Mesodermal cell (in vitro differentiated cells): ENCODE data around the gene ROMO1.
A peak's percentile ranks its signal among the peaks of the same experiment; 100 is the strongest.

Experiments
- H3K27ac ChIP-seq: 2 replicates; pipeline ENCODE4 v1.7.0; 2013; ENCODE audit warnings: mild to moderate bottlenecking, low read depth, low read length, moderate library complexity; ENCODE audit not compliant: severe bottlenecking
- H3K36me3 ChIP-seq: 2 replicates; pipeline ENCODE4 v1.7.1; 2013; ENCODE audit warnings: mild to moderate bottlenecking, low read length, moderate library complexity; ENCODE audit not compliant: control insufficient read depth, insufficient read depth
- H3K4me1 ChIP-seq: one replicate; pipeline ENCODE4 v1.7.1; 2013; ENCODE audit warnings: mild to moderate bottlenecking, low read length; ENCODE audit not compliant: insufficient read depth, control insufficient read depth, poor library complexity, severe bottlenecking
- H3K4me3 ChIP-seq: 2 replicates; pipeline ENCODE4 v1.7.0; 2013; ENCODE audit warnings: low read length, control low read depth, mild to moderate bottlenecking; ENCODE audit not compliant: insufficient read depth, poor library complexity, severe bottlenecking; ENCODE audit errors: extremely low read depth
- H3K9me3 ChIP-seq: 2 replicates; pipeline ENCODE4 v1.7.1; 2013; ENCODE audit warnings: mild to moderate bottlenecking, low read length, moderate library complexity; ENCODE audit not compliant: control insufficient read depth
- WGBS, 2 experiments: methylation state at CpG; one replicate each; pipeline ENCODE4 v1.1.5; 2013; ENCODE audit warnings: missing lambda C conversion rate in 2 of 2; ENCODE audit not compliant: insufficient coverage in 2 of 2; 5-methylcytosine and 5-hydroxymethylcytosine counted together

The ROMO1 gene

DNA sequence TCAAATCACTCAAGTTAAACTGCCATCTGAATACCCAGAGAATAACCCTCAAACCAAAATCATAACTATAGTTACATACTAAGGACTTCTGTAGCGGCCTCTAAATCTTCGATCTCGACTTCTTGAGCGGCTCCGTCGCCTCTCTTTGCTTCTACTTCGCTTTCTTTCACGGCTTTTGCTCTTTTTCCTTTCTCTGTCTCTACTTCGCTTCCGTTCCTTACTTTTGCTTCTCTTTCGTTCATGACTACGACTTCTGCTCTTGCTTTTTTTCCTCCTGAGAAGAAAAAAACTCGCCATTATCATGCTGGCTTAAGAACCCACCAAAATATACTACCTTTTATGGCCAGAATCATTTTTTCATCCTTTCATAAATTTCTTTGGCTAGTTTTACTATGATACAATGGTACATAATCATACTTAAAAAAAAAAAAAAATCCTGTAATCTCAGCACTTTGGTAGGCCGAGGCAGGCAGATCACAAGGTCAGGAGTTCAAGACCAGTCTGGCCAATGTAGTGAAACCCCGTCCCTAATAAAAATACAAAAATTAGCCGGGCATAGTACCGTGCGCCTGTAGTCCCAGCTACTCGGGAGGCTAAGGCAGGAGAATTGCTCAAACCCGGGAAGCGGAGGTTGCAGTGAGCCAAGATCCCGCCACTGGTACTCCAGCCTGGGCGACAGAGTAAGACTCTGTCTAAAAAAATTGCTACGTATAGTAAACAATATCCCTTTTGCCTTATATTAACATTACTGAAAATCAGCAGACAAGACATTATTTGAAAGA lies 32.8 kb downstream of the ROMO1 start:
- Histone ChIP-seq H3K36me3 (peaks cover 99% of the 10 kb centered on the region), H3K27ac (no peak overlapping the region), H3K4me1 (peaks cover under 1% of the 10 kb centered on the region), H3K9me3 (no peaks in the 10 kb centered on the region), H3K4me3 (no peak overlapping the region)
- WGBS, 2 experiments: 93 to 96% methylated on average over 22 to 23 of the region's 24 CpGs

- Histone ChIP-seq H3K36me3 (peaks cover 99% of the 10 kb centered on the region), H3K4me3 (no peak overlapping the region), H3K27ac (no peak overlapping the region), H3K9me3 (no peaks in the 10 kb centered on the region), H3K4me1 (peaks cover 5% of the 10 kb centered on the region)
- WGBS, 2 experiments: 91 to 100% methylated on average over 1 of the region's 1 CpG
These were observed 33.4 kb downstream of the ROMO1 start for GRCh38 chr20:35732644-35732982.

GRCh38 chr20:35734374-35734773 lies 35.2 kb downstream of the ROMO1 start:
- H3K36me3 ChIP-seq: peaks cover 100% of the 10 kb centered on the region
- H3K27ac ChIP-seq: no peak overlapping the region
- H3K9me3 ChIP-seq: no peaks in the 10 kb centered on the region
- no peak overlapping the region for H3K4me3 ChIP-seq
- peaks cover 5% of the 10 kb centered on the region for H3K4me1 ChIP-seq

DNA sequence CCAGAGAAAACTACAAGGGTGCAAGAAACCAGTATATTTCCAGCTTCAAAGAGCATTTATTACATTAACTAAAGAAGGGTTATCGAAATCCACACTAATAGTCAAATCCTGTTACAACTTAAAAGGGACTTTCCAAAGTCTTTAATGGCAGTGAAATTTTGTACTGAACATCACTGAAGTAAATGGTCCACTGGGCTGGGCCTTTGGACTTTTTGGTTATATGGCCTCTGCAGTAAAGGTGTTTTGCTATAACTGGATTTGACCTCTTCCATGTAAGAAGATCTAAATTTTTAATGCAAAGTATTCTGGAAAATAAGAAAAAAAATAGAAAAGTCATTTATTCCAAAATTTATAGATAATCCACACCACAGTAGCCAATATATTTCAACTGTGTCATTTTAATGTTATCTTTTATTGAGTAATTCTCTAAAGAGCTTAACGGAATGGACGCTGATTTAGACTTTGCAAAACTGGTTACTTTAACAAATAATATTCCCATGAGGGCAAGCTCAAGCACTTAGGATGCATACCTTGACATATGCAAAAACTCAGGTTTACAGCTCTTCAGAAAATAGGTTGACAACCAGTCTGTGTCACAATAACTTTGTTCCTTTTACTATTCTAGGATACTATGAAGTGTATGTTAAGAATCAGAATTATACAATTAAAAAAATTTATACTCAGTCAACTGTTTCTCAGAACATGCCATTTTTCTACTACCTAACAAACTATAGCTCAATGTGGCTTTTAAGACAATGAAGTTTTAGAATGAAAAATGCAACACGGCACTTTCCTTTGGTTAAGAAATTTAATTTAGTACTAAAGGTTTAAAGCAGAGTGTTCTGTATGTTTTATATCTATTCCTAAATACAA lies 35.8 kb downstream of the ROMO1 start:
- Histone ChIP-seq H3K4me3 (no peak overlapping the region), H3K9me3 (no peaks in the 10 kb centered on the region), H3K4me1 (peaks cover 5% of the 10 kb centered on the region), H3K36me3 (peaks cover 95% of the 10 kb centered on the region), H3K27ac (no peak overlapping the region)
- 100% methylated on average over 2 of the region's 4 CpGs; no CpG with 5 or more reads in 1 of the 2 experiments for WGBS, 2 experiments

DNA sequence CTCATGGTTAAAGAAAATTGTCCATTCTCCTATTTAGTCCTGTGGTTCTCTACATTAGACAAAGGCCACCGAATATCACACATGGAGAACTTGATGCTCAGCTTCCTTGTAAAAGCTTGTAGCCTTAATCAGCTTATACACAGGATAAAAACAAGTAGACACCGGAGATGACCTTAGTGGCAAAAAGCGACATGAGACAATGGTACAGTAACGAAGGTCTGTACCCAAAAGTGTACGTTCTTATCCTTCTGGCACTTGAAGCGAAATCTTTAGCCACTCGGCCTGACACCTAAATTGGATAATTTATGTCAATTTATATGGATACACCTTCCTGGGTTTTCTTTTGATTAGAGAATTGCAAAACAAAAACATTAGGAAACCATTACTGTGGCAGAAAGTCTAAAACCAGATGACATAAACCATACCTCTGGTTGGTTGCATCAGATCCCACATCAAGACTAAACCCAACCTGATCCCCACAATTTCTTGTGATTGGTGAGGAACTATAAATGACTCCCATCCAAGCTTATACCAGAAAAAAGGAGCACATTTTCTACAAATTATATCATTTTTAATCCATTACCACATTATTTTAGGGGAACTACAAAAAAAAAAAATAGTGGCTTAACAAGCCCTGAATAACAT lies 36.7 kb downstream of the ROMO1 start:
- Histone ChIP-seq H3K9me3 (no peaks in the 10 kb centered on the region), H3K36me3 (peaks cover 94% of the 10 kb centered on the region), H3K4me1 (peaks cover 5% of the 10 kb centered on the region), H3K27ac (no peak overlapping the region), H3K4me3 (no peak overlapping the region)
- 97 to 100% methylated on average over 5 of the region's 7 CpGs for WGBS, 2 experiments

GRCh38 chr20:35737865-35738333 lies 38.7 kb downstream of the ROMO1 start:
- no peak overlapping the region for H3K4me3 ChIP-seq
- no peak overlapping the region for H3K27ac ChIP-seq
- peaks cover 74% of the 10 kb centered on the region for H3K36me3 ChIP-seq
- H3K4me1 ChIP-seq: peaks cover 5% of the 10 kb centered on the region
- WGBS, 2 experiments: 97 to 98% methylated on average over 7 to 12 of the region's 15 CpGs
- H3K9me3 ChIP-seq: no peaks in the 10 kb centered on the region

DNA sequence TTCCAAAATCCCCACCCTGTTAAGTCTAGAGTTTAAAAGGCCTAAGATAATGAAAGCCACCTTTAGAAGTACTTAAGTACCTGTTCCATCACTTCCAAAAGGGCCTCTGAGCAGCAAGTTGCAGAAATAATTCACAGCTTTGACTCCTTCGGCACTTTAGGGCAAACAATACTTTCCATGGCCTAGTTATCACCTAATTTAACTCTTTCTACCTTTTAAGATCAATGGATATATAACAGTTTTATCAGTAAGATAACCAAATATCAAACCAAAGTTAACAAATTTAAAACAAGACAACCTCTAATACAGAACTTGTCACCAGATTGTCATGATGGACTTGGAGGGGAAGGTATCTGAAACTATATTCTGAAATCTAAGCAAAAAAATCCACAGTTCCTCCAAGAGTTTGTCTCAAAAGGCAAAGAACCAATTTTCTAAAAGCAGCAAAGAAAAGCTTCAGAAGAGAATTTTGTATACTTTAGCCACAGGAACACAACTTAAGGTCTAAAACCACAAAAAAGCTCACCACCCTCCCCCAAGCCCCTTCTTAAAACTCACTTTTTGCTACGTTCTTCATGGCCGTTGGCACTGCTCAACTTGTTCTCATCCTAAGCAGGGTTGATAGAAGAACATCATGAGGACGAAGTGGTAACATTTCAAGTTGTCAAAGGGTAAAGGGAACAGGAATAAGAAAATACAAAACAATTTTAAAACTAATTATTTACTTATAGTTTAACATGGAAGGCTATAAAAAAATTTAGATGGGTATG lies 39.4 kb downstream of the ROMO1 start:
- Histone ChIP-seq H3K9me3 (no peaks in the 10 kb centered on the region), H3K4me1 (peaks cover 5% of the 10 kb centered on the region), H3K36me3 (peaks cover 67% of the 10 kb centered on the region), H3K4me3 (no peak overlapping the region), H3K27ac (no peak overlapping the region)
- 100% methylated on average over 1 of the region's 4 CpGs; no CpG with 5 or more reads in 1 of the 2 experiments for WGBS, 2 experiments

DNA sequence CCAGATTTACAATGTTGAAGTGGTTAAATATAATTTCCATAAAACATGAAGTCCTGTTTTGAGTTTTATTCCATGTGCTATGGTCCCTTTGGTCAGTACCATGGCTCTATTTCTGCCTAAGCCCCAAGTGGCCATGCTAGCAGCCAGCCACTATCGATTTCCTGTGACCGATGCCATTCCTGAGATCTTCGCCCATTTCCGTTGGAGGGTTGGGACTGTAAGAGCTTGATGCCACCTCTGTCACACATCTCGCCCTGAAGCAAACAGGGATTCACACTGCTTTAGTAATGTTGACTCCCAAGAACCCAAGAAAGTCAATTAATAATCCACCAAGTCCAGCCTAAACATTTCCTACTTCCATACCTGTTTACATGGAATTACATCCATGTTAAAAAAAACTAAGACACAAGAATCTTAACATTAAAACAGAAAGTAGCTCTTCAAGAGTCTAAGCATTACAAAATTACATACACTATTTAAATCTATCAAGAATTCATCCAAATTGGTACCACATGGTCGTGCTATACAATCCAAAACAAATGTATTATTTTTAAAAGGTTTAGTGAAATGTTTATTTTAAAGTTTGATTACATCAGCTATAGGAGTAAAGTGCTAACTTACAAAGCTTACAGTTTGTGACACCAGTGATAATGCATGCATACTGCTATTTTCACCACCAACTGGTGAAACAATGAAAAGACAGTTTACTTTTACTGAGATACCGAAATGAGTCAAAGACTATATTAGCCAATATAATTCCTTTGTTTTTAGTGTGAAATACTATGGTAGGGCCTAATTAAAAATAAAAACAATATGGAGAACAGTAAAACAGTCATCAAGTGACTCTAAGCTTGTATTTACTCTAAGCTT lies 40.3 kb downstream of the ROMO1 start:
- peaks cover 58% of the 10 kb centered on the region for H3K36me3 ChIP-seq
- H3K9me3 ChIP-seq: no peaks in the 10 kb centered on the region
- WGBS, 2 experiments: 80 to 96% methylated on average over 2 to 3 of the region's 7 CpGs
- no peak overlapping the region for H3K27ac ChIP-seq
- H3K4me1 ChIP-seq: peaks cover 5% of the 10 kb centered on the region
- H3K4me3 ChIP-seq: peak overlapping the region; percentile 92

- Histone ChIP-seq H3K27ac (peak within 1 kb of the TSS; percentile 98), H3K36me3 (peaks cover 32% of the 10 kb centered on the region), H3K9me3 (no peaks in the 10 kb centered on the region), H3K4me3 (peak within 1 kb of the TSS; percentile 92), H3K4me1 (peaks cover 3% of the 10 kb centered on the region)
- WGBS, 2 experiments: 0% methylated on average over 50 to 61 of the region's 66 CpGs
These were observed 42.9 kb downstream of the ROMO1 start, which contains the start of gene RBM39 for GRCh38 chr20:35741892-35742740. TSS of gene RBM39 (minus strand) at chr20:35742260. CDS start at chr20:35740874, 1,386 bp downstream.
